ENCODE results near the gene PCDHA8. TPM values are rescaled to one million over a fixed set of nuclear protein-coding genes. Genes with fewer than 3 reads are reported as not detected.
"Not testable (repeated sequence)": the region's sequence is repeated elsewhere in the genome, so short reads cannot be mapped to it uniquely, and the experiment has no call there.

PCDHA8 gene, protein sequence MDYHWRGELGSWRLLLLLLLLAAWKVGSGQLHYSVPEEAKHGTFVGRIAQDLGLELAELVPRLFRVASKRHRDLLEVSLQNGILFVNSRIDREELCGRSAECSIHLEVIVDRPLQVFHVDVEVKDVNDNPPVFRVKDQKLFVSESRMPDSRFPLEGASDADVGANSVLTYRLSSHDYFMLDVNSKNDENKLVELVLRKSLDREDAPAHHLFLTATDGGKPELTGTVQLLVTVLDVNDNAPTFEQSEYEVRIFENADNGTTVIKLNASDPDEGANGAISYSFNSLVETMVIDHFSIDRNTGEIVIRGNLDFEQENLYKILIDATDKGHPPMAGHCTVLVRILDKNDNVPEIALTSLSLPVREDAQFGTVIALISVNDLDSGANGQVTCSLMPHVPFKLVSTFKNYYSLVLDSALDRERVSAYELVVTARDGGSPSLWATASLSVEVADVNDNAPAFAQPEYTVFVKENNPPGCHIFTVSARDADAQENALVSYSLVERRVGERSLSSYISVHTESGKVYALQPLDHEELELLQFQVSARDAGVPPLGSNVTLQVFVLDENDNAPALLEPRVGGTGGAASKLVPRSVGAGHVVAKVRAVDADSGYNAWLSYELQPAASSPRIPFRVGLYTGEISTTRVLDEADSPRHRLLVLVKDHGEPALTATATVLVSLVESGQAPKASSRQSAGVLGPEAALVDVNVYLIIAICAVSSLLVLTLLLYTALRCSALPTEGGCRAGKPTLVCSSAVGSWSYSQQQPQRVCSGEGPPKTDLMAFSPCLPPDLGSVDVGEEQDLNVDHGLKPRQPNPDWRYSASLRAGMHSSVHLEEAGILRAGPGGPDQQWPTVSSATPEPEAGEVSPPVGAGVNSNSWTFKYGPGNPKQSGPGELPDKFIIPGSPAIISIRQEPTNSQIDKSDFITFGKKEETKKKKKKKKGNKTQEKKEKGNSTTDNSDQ
- 0.40 TPM for total RNA-seq

DNA sequence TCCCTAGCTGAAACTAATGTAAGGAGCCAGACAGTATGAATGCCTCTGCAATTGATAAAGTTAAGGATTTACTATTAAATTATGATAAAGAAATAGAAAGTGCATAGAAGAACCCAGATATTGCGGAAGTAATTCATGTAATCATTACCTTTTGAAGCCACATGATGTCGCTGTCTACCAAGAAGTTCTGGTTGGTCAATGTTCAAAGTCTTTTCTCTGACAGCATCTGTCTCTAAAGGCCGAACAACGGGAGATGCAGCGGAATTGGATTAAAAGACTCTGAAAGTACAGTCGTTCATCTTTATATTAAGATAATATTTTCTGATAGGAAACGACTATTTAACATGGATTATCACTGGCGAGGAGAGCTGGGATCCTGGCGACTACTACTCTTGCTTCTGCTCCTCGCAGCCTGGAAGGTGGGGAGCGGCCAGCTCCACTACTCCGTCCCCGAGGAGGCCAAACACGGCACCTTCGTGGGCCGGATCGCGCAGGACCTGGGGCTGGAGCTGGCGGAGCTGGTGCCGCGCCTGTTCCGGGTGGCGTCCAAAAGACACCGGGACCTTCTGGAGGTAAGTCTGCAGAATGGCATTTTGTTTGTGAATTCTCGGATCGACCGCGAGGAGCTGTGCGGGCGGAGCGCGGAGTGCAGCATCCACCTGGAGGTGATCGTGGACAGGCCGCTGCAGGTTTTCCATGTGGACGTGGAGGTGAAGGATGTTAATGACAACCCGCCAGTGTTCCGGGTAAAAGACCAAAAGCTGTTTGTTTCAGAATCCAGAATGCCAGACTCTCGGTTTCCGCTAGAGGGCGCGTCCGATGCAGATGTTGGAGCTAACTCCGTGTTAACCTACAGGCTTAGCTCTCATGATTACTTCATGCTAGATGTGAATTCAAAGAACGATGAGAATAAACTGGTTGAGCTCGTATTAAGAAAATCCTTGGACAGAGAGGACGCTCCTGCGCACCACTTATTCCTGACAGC is at the start of gene PCDHA8:
TSS of gene PCDHA8 (plus strand) at position 210 of the 985 bp plus-strand sequence. CDS start at position 345, 135 bp downstream.
- no peak for DNase-seq (ENCODE audit: low spot score)
- intact Hi-C loops (cut with DNase I): no loop called here
- ATAC-seq: no peak

- intact Hi-C loops (cut with DNase I): no loop called here
- no peak for ATAC-seq
- no peak for DNase-seq (ENCODE audit: low spot score)
These were observed 46.3 kb upstream of the PCDHA8 start, which contains the start of gene PCDHA2 for GRCh38 chr5:140794595-140795258. Gene PCDHA2, plus strand, starts transcription at chr5:140794852.

DNA sequence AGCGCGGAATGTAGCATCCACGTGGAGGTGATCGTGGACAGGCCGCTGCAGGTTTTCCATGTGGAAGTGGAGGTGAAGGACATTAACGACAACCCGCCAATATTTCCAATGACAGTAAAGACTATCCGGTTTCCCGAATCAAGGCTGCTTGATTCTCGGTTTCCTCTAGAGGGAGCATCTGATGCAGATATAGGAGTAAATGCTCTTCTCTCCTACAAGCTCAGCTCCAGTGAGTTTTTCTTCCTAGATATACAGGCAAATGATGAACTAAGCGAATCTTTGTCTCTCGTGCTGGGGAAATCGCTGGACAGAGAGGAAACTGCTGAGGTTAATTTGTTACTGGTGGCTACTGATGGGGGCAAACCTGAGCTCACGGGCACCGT is 45.7 kb upstream of the PCDHA8 start:
- intact Hi-C loops (cut with DNase I): no loop called here
- DNase-seq (ENCODE audit: low spot score) (no peak), ATAC-seq (no peak)

- DNase-seq (ENCODE audit: low spot score); intact Hi-C loops (cut with DNase I); ATAC-seq: not testable (repeated sequence)
These were observed 44.8 kb upstream of the PCDHA8 start for GRCh38 chr5:140796072-140796717.

- intact Hi-C loops (cut with DNase I): no loop called here
- DNase-seq (ENCODE audit: low spot score): no peak
- ATAC-seq: no peak
These were observed 44.3 kb upstream of the PCDHA8 start for GRCh38 chr5:140796718-140797095.

DNA sequence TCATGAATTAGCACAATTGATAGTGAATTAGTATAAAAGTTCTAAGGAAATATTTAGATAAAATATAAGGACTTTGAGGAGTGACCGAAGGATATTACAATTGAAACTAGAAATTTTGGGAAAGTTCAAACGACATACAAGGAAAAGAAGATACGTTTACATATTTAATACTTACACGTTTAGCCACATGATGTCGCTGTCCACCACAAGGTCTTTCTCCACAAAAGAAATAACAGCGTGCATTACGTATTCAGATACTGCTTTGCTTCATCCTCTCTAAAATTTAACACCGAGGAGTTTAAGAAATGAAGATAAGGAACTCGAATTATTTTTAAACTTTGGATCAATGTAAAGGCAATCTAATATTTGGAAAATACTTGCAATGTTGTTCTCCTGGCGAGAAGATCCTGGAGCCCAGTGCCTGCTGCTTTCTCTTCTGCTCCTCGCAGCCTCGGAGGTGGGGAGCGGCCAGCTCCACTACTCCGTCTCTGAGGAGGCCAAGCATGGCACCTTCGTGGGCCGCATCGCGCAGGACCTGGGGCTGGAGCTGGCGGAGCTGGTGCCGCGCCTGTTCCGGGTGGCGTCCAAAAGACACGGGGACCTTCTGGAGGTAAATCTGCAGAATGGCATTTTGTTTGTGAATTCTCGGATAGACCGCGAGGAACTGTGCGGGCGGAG is 40.0 kb upstream of the PCDHA8 start, which contains the start of gene PCDHA3:
TSS of gene PCDHA3 (plus strand) at position 242 of the 678 bp plus-strand sequence.
- intact Hi-C loops (cut with DNase I): no loop called here
- ATAC-seq (no peak), DNase-seq (ENCODE audit: low spot score) (no peak)

GRCh38 chr5:140801494-140801841 is 39.5 kb upstream of the PCDHA8 start:
- intact Hi-C loops (cut with DNase I): no loop called here
- ATAC-seq (no peak), DNase-seq (ENCODE audit: low spot score) (no peak)

- intact Hi-C loops (cut with DNase I); DNase-seq (ENCODE audit: low spot score); ATAC-seq: not testable (repeated sequence)
These were observed 38.6 kb upstream of the PCDHA8 start for GRCh38 chr5:140802381-140802780.

GRCh38 chr5:140802781-140803271 is 38.2 kb upstream of the PCDHA8 start:
- no peak for DNase-seq (ENCODE audit: low spot score)
- intact Hi-C loops (cut with DNase I): no loop called here
- ATAC-seq: no peak

GRCh38 chr5:140806834-140807775 is 33.9 kb upstream of the PCDHA8 start, which contains the start of gene PCDHA4:
Gene PCDHA4, plus strand, starts transcription at chr5:140807068.
- intact Hi-C loops (cut with DNase I): no loop called here
- peak; percentile 66 for DNase-seq (ENCODE audit: low spot score)
- ATAC-seq: peak; percentile 45

DNA sequence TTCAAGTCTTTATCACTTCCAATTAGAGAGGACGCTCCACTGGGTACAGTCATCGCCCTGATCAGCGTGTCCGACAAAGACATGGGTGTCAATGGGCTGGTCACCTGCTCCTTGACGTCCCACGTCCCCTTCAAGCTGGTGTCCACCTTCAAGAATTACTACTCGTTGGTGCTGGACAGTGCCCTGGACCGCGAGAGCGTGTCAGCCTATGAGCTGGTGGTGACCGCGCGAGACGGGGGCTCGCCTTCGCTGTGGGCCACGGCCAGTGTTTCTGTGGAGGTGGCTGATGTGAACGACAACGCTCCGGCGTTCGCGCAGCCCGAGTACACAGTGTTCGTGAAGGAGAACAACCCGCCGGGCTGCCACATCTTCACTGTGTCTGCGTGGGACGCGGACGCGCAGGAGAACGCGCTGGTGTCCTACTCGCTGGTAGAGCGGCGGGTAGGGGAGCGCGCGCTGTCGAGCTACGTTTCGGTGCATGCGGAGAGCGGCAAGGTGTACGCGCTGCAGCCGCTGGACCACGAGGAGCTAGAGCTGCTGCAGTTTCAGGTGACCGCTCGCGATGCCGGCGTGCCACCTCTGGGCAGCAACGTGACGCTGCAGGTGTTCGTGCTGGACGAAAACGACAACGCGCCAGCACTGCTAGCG is 32.6 kb upstream of the PCDHA8 start:
- ATAC-seq; DNase-seq (ENCODE audit: low spot score); intact Hi-C loops (cut with DNase I): not testable (repeated sequence)

DNA sequence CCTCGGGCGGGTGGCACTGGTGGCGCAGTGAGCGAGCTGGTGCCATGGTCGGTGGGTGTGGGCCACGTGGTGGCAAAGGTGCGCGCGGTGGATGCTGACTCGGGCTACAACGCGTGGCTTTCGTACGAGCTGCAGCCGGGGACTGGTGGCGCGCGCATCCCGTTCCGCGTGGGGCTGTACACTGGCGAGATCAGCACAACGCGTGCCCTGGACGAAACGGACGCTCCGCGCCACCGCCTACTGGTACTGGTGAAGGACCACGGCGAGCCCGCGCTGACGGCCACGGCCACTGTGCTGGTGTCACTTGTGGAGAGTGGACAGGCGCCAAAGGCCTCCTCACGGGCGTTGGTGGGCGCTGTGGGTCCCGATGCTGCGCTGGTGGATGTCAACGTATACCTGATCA is 32.1 kb upstream of the PCDHA8 start:
- no peak for ATAC-seq
- intact Hi-C loops (cut with DNase I): no loop called here
- DNase-seq (ENCODE audit: low spot score): no peak

GRCh38 chr5:140821375-140822280 is 19.4 kb upstream of the PCDHA8 start, which contains the start of gene PCDHA5:
Gene PCDHA5, plus strand, starts transcription at chr5:140821613.
- no peak for ATAC-seq
- DNase-seq (ENCODE audit: low spot score): no peak
- intact Hi-C loops (cut with DNase I): no loop called here

DNA sequence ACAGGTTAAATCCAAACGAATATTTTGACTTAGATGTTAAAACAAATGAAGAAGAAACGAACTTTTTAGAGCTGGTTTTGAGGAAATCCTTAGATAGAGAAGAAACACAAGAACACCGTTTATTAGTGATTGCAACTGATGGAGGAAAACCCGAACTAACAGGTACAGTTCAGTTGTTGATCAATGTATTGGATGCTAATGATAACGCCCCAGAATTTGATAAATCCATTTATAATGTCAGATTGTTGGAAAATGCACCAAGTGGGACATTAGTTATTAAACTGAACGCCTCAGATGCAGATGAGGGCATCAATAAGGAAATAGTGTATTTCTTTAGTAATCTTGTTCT is 18.7 kb upstream of the PCDHA8 start:
- ATAC-seq: no peak
- intact Hi-C loops (cut with DNase I): no loop called here

More for the DNA sequence above, 18.7 kb upstream of the PCDHA8 start:
- no peak for DNase-seq (ENCODE audit: low spot score)

Measured in sciatic nerve (tissue), 2 donors.